ENCODE data around the gene TNFRSF11A.

Gene TNFRSF11A

GRCh38 chr18:62325806-62326645, 916 bp downstream of the TNFRSF11A start:
- no peak for DNase-seq

GRCh38 chr18:62326646-62327348, 1.7 kb downstream of the TNFRSF11A start:
- DNase-seq: no peak

GRCh38 chr18:62327977-62328376, 2.9 kb downstream of the TNFRSF11A start:
- DNase-seq: no peak

- DNase-seq: no peak
Measured at GRCh38 chr18:62328586-62329525, 3.7 kb downstream of the TNFRSF11A start.

- DNase-seq: peak; percentile 90
Measured at GRCh38 chr18:62329691-62330454, 4.8 kb downstream of the TNFRSF11A start.

- no peak for DNase-seq
Measured at GRCh38 chr18:62330650-62331049, 5.5 kb downstream of the TNFRSF11A start.

GRCh38 chr18:62331581-62332356, 6.7 kb downstream of the TNFRSF11A start:
- DNase-seq: no peak

- no peak for DNase-seq
Measured at GRCh38 chr18:62332431-62332830, 7.3 kb downstream of the TNFRSF11A start.

- DNase-seq: no peak
Measured at GRCh38 chr18:62332964-62333695, 8.0 kb downstream of the TNFRSF11A start.

- peak; percentile 21 for DNase-seq
Measured at GRCh38 chr18:62334120-62334519, 9.0 kb downstream of the TNFRSF11A start.

GRCh38 chr18:62335494-62335893, 10.4 kb downstream of the TNFRSF11A start:
- DNase-seq: no peak

GRCh38 chr18:62336618-62337017, 11.5 kb downstream of the TNFRSF11A start:
- DNase-seq: no peak

- DNase-seq: no peak
Measured at GRCh38 chr18:62337336-62337735, 12.2 kb downstream of the TNFRSF11A start.

GRCh38 chr18:62338446-62339105, 13.5 kb downstream of the TNFRSF11A start:
- no peak for DNase-seq

- peak; percentile 19 for DNase-seq
Measured at GRCh38 chr18:62339106-62339988, 14.2 kb downstream of the TNFRSF11A start.

- DNase-seq: no peak
Measured at GRCh38 chr18:62340996-62341395, 15.9 kb downstream of the TNFRSF11A start.

GRCh38 chr18:62341473-62341872, 16.4 kb downstream of the TNFRSF11A start:
- DNase-seq: no peak

GRCh38 chr18:62342884-62343283, 17.8 kb downstream of the TNFRSF11A start:
- no peak for DNase-seq

GRCh38 chr18:62343316-62343715, 18.2 kb downstream of the TNFRSF11A start:
- DNase-seq: no peak
